Measurements from ENCODE around the gene TMEM272.

DNA sequence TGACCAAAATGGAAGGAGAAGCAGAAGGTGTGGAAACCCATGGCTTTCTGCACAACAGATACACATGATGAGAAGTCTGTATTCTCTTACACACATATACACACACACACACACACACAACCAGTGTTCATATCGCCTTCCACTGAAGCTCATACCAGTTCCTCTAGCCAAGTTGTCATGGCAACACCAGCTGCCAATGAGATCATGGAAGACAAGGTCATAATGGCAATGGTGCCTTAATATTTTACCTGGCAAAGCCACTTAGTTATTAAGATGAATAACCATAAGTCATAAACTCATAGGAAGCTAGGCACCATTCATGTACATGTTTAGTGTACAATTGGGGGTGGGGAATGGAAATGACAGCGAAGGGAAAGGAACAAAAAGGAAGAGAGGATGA, 38.4 kb downstream of the TMEM272 start:
- TF ChIP-seq, protein P1, sequence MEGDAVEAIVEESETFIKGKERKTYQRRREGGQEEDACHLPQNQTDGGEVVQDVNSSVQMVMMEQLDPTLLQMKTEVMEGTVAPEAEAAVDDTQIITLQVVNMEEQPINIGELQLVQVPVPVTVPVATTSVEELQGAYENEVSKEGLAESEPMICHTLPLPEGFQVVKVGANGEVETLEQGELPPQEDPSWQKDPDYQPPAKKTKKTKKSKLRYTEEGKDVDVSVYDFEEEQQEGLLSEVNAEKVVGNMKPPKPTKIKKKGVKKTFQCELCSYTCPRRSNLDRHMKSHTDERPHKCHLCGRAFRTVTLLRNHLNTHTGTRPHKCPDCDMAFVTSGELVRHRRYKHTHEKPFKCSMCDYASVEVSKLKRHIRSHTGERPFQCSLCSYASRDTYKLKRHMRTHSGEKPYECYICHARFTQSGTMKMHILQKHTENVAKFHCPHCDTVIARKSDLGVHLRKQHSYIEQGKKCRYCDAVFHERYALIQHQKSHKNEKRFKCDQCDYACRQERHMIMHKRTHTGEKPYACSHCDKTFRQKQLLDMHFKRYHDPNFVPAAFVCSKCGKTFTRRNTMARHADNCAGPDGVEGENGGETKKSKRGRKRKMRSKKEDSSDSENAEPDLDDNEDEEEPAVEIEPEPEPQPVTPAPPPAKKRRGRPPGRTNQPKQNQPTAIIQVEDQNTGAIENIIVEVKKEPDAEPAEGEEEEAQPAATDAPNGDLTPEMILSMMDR (IDR thresholded peaks at IDR 0.05; ENCODE audit: extremely low read depth in 1 of 2, insufficient read depth in 1 of 2, low read depth in 1 of 2, low read length in 2 of 2) = no peak
- no peak for TF ChIP-seq POLR2AphosphoS5 (IDR thresholded peaks at IDR 0.05; ENCODE audit: insufficient read depth, low read depth, low read length)
- no peak for TF ChIP-seq POLR2A (IDR thresholded peaks at IDR 0.05; ENCODE audit: low read depth, low read length)
- no peak for TF ChIP-seq EZH2 (IDR thresholded peaks at IDR 0.05; ENCODE audit: borderline replicate concordance, low read depth, low read length, severe bottlenecking)
- TF ChIP-seq GATA2 (IDR thresholded peaks at IDR 0.05; ENCODE audit: insufficient read depth, insufficient read length, low read depth, low read length) = no peak
- TF ChIP-seq MYC (IDR thresholded peaks at IDR 0.05; ENCODE audit: low read depth, low read length) = no peak
- TF ChIP-seq, protein P2, sequence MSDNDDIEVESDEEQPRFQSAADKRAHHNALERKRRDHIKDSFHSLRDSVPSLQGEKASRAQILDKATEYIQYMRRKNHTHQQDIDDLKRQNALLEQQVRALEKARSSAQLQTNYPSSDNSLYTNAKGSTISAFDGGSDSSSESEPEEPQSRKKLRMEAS (IDR thresholded peaks at IDR 0.05; ENCODE audit: insufficient read depth, insufficient read length) = no peak
- TF ChIP-seq FOS (IDR thresholded peaks at IDR 0.05; ENCODE audit: borderline replicate concordance, insufficient read depth, low read length) = no peak

Data from endothelial cell of umbilical vein (primary cell).